HUES64 (cell line): ENCODE measurements around the gene PYROXD2.

Experiments
- H3K27ac ChIP-seq: 2 replicates; pipeline ENCODE4 v1.7.0; 2013; ENCODE audit warnings: low read depth, low read length, inconsistent platforms
- H3K27me3 ChIP-seq: 2 replicates; pipeline ENCODE4 v1.6.1; 2013; ENCODE audit warnings: mild to moderate bottlenecking, low read length; ENCODE audit not compliant: insufficient read depth
- H3K36me3 ChIP-seq: 2 replicates; pipeline ENCODE4 v1.6.1; 2013; ENCODE audit warnings: mild to moderate bottlenecking, low read length; ENCODE audit not compliant: insufficient read depth
- H3K4me1 ChIP-seq: 2 replicates; pipeline ENCODE4 v1.6.1; 2013; ENCODE audit warnings: mild to moderate bottlenecking, low read length, moderate library complexity; ENCODE audit not compliant: insufficient read depth
- H3K4me3 ChIP-seq: 2 replicates; pipeline ENCODE4 v1.5.1; 2013; ENCODE audit warnings: mild to moderate bottlenecking, low read length, moderate library complexity
- H3K9ac ChIP-seq: 2 replicates; pipeline ENCODE4 v1.6.1; 2013; ENCODE audit warnings: mild to moderate bottlenecking, low read depth, low read length
- H3K9me3 ChIP-seq: 2 replicates; pipeline ENCODE4 v1.6.1; 2013; ENCODE audit warnings: low read depth, low read length; ENCODE audit not compliant: insufficient read depth
- WGBS: fragments of 150-250, 120-280 bp; methylation state at CpG from one replicate; pipeline ENCODE4 v1.1.7; 2013; ENCODE audit warnings: missing lambda C conversion rate; 5-methylcytosine and 5-hydroxymethylcytosine counted together

Gene PYROXD2

DNA sequence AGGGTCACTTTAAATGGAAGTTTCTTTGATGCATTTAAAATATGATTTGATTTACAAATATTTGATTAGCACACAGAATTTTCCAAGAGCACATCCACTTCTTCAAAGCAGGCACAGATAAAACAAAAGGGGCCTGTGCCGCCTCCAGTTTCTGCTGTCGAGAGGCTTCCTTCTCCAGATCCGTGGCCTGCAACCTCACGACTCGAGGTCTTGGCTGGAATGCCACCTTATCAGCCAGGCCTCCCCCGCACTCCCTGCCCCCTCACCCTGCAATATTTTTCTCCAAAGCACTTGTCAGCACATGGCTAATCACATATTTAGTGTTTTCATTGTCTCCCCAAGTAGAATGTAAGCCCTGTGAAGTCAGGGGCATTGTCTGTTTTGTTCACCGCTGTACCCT, 12.5 kb downstream of the PYROXD2 start:
- no peaks in the 10 kb centered on the region for H3K4me1 ChIP-seq
- no peak overlapping the region for H3K27ac ChIP-seq
- 92% methylated on average over 7 of the region's 7 CpGs for WGBS
- no peaks in the 10 kb centered on the region for H3K36me3 ChIP-seq
- H3K4me3 ChIP-seq, result no peak overlapping the region
- no peaks in the 10 kb centered on the region for H3K9me3 ChIP-seq
- no peaks in the 10 kb centered on the region for H3K27me3 ChIP-seq
- no peak overlapping the region for H3K9ac ChIP-seq

DNA sequence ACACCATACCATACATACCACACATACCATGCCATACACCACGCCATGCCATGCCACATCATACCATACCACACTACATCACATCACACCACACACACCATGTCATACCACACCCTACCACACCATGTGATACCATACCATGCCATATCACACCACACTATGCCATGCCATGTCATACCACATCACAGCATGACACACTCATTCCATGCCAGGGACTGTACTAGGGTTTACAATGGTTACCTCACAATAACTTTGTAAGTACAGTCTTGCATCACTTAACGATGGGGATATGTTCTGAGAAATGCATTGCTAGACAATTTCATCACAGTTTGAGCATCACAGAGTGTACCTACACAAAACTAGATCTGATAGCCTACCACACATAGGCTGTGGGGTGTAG, 14.5 kb downstream of the PYROXD2 start:
- WGBS, result 90% methylated on average over 2 of the region's 2 CpGs
- H3K27me3 ChIP-seq, result no peaks in the 10 kb centered on the region
- H3K4me3 ChIP-seq, result no peak overlapping the region
- no peaks in the 10 kb centered on the region for H3K36me3 ChIP-seq
- no peaks in the 10 kb centered on the region for H3K4me1 ChIP-seq
- no peak overlapping the region for H3K27ac ChIP-seq
- no peaks in the 10 kb centered on the region for H3K9me3 ChIP-seq
- H3K9ac ChIP-seq, result no peak overlapping the region

DNA sequence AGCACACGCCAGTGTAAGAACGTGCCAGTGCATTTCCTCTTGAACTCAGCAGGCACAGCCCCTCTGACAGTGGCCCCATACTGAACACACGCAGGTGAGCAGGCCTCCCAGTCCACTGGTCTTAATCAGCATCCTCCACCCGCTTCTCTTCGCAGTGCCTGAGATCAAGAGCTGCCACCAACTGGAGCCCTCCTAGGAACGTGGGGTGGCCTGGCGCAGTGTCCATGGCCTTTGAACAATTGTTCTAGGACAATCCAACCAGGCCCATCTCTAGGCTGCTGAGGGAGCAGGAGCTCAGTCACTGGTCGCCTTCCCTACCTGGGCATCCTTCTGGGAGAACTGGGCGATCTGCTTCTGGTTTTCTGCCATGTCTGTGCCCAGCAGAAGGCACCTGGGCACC, 15.2 kb downstream of the PYROXD2 start:
- Histone ChIP-seq H3K4me1 (no peaks in the 10 kb centered on the region), H3K27me3 (no peaks in the 10 kb centered on the region), H3K27ac (no peak overlapping the region), H3K9ac (no peak overlapping the region), H3K4me3 (no peak overlapping the region), H3K9me3 (no peaks in the 10 kb centered on the region), H3K36me3 (no peaks in the 10 kb centered on the region)
- WGBS, result 95% methylated on average over 9 of the region's 9 CpGs

DNA sequence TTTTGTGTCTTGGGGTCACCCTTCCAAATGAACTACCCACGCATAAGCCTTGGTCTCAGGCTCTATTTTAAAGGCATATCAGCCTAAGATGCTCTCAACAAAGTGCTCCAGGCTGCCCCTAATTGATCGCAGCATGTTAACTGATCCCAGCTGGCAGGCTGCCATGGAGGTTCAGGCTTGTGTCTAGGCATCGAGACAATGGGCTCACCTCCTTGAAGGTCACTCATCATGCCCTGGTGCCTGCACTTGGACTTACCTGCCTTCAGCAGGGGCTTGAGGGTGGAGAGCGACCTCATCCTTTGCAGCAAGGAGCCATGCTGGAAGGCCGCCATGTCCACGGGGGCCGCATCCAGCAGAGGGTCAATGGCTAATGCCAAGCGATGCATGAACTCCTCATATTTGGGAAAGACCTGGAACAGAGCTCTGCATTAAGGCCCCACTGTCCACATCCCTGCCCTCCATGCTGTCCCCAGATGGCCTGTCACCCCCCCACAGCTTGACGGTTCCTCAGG, 17.8 kb downstream of the PYROXD2 start:
- Histone ChIP-seq H3K9me3 (no peaks in the 10 kb centered on the region), H3K4me3 (no peak overlapping the region), H3K36me3 (no peaks in the 10 kb centered on the region), H3K9ac (no peak overlapping the region), H3K4me1 (no peaks in the 10 kb centered on the region), H3K27me3 (no peaks in the 10 kb centered on the region), H3K27ac (no peak overlapping the region)
- 96% methylated on average over 9 of the region's 9 CpGs for WGBS

DNA sequence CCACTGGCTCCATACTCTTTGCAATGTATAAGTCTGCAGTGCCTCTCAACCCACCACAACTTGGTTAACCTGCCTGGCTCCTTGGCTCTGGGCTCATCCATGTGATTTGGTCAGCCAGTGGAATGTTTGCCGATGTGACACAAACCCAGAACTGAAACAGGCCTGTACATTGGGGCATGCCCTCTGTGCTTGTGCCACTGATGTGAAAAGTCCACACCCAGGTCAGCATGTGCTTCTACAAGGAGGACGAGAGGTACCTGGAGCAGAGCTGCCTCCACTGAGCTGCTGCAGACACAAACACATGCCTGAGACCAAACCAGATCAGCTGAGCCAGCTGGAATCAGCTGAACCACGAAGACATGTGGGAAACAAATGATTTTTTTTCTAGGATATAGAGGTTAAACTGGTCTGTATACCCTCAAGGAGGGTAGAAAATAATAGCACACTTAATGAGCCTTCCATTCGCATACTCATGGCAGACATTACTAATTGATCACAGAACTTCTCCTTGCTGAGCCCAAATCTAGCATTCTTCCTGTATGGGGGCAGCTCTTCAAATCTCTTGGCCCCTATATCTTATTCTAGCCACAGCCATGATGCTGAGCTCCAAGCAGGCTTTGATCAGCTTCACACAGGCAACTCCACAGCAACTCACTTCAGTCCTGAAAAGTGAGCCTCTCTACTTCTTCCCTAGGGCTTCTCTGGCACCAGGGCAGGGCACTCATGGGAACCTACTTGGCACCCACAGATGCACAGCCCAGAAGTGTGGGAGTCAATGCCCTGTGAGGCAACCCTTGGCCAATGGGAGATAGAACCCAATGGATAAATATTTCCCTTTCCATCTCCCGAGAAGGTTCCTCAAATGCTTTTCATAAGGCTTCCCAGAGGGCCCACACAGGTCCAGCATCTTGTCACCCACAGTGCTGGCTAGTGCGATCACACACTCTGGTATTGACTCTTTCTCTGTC, 18.6 kb downstream of the PYROXD2 start:
- H3K4me3 ChIP-seq, result no peak overlapping the region
- H3K27me3 ChIP-seq, result no peaks in the 10 kb centered on the region
- H3K9me3 ChIP-seq, result no peaks in the 10 kb centered on the region
- no peak overlapping the region for H3K27ac ChIP-seq
- H3K9ac ChIP-seq, result no peak overlapping the region
- no peaks in the 10 kb centered on the region for H3K4me1 ChIP-seq
- no peaks in the 10 kb centered on the region for H3K36me3 ChIP-seq
- WGBS, result 91% methylated on average over 6 of the region's 6 CpGs

DNA sequence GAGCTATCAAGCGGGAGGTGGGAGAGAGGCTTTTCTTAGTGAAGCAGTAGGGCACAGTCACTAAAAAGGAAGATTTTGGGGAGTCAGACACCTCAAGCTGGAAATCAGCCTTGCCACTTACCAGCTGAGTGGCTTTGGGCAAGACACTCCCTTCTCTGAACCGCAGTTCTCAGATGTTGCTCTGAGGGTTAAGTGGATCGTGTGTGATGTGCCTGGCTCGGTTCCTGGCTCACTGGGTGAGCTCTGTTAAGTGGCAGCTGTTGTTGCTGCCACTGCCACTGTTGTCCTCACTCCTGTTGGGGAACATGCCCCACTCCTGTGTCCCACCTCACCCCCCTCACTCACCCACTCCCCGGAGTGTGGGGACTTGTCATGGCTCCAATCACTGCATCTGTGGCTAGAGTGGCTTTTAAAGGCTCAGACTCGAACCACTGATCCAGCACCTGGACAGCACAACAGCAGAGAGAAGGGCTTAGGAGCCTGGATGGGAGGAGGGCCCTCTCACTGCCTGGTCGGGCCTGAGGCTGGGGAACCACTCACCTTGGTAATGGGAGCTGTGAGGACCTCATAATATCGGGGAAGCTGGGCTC, 20.0 kb downstream of the PYROXD2 start:
- H3K4me1 ChIP-seq, result no peaks in the 10 kb centered on the region
- WGBS, result 94% methylated on average over 8 of the region's 8 CpGs
- H3K27me3 ChIP-seq, result no peaks in the 10 kb centered on the region
- H3K27ac ChIP-seq, result no peak overlapping the region
- no peak overlapping the region for H3K4me3 ChIP-seq
- H3K9me3 ChIP-seq, result no peaks in the 10 kb centered on the region
- no peak overlapping the region for H3K9ac ChIP-seq
- H3K36me3 ChIP-seq, result no peaks in the 10 kb centered on the region

DNA sequence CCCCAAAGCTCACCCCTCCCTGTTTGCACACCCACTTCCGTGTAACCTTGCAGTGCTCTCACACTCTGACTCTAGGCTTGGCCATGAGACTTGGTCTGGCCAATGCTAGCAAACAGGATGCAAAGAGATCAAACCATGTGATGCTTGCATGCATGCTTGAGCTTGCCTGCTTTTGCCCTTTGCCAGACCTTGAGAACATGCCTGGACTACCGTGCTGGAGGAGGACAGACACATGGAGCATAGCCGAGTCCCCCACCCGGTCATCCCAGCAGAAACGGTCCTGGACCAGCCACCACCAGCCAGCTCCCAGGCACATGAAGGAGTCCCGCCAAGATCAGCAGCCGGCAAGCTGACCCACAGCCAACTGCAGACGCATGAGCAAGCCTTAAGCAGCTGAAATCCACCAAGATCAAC, 23.4 kb downstream of the PYROXD2 start:
- 92% methylated on average over 8 of the region's 8 CpGs for WGBS
- Histone ChIP-seq H3K36me3 (no peaks in the 10 kb centered on the region), H3K27me3 (no peaks in the 10 kb centered on the region), H3K4me1 (no peaks in the 10 kb centered on the region), H3K9me3 (no peaks in the 10 kb centered on the region), H3K27ac (no peak overlapping the region), H3K9ac (no peak overlapping the region), H3K4me3 (no peak overlapping the region)

DNA sequence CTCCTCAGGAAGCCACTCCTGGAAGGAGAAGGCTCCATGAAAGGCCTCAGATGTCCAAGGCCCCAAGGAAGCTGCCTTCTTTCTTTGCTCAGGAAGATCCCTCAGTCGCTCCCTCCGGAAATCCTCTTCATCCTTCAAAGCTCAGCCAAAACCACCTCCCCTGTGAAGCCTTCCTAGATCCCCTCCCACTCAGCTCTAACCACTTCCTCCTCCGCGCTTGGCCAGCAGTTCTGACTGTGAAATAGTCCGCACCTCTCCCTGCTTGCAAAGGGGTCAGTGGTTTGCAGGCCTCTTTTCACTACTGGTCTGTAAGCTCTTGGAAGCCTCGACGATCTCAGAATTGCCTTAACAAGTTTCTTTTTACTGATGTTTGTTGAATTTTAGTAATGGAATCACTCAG, 23.9 kb downstream of the PYROXD2 start:
- Histone ChIP-seq H3K27me3 (no peaks in the 10 kb centered on the region), H3K9ac (no peak overlapping the region), H3K9me3 (no peaks in the 10 kb centered on the region), H3K36me3 (no peaks in the 10 kb centered on the region), H3K4me1 (no peaks in the 10 kb centered on the region), H3K27ac (no peak overlapping the region), H3K4me3 (no peak overlapping the region)
- 93% methylated on average over 7 of the region's 7 CpGs for WGBS

DNA sequence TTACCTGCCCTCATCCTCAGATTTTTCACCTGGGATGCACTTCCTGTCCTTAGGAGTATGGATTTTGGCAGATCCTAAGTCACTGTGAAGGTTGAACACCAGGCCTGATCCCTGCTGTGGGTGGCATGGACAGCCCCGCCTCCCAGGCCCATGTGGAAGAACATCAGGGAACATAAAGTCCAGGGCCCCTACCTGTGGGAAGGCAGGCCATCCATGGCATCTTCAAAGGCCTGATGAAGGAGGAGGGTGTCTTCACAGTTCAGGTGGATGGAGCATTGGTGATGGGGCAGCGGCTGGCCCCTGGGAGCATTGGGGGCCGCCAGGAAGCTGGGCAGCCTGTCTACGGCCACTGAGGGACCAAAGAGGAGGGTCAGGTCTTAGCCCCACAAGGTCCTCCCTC, 24.6 kb downstream of the PYROXD2 start:
- Histone ChIP-seq H3K27ac (no peak overlapping the region), H3K9me3 (no peaks in the 10 kb centered on the region), H3K27me3 (no peaks in the 10 kb centered on the region), H3K4me1 (no peaks in the 10 kb centered on the region), H3K4me3 (no peak overlapping the region), H3K9ac (no peak overlapping the region), H3K36me3 (no peaks in the 10 kb centered on the region)
- WGBS, result 96% methylated on average over 4 of the region's 4 CpGs

DNA sequence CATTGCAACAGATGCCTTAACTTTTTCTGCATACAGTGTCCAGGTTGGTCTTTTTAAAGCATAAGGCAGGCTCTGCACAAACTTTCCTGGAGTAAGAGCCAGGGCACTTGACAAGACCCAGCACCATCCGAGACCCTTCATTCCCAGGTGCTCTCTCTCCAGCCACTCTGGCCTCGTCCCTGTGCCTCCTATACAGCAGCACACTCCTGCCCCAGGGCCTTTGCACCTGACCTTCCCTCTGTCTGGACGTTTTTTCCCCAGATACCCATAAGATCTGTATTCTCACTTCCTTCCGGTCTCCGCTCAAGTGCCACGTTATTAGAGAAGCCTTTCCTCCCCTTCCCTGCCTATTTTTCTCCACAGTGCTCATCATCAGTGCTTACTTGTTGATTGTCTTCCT, 25.6 kb downstream of the PYROXD2 start:
- 91% methylated on average over 6 of the region's 6 CpGs for WGBS
- no peak overlapping the region for H3K4me3 ChIP-seq
- no peaks in the 10 kb centered on the region for H3K4me1 ChIP-seq

DNA sequence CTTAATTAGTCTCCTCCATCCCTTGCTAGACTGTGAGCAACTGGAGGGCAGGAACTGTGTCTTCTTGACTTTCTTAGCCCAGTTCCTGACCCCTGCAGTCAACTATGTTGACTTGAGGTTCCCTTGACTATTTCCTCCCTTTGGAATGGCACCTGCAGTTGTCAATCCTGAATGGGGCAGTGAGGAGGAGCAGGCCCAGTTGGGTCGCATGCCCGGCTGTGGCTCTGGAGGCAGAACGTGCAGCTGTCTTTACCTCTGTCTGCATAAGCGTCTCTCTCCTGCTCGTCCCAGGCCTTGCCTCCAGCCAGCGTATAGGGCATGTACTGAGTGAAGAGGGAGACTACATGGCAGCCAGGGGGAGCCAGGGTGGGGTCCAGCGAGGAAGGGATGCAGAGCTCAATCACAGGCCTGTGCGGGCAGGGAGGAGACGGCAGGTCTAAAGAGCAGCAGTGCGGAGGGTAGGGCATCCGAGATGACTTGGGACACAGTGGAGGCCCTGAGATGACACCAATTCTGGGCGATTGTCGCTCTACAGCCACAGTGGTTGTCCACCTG, 26.8 kb downstream of the PYROXD2 start:
- H3K27me3 ChIP-seq, result no peaks in the 10 kb centered on the region
- no peaks in the 10 kb centered on the region for H3K4me1 ChIP-seq
- H3K36me3 ChIP-seq, result no peaks in the 10 kb centered on the region
- WGBS, result 92% methylated on average over 13 of the region's 13 CpGs
- no peak overlapping the region for H3K4me3 ChIP-seq
- H3K27ac ChIP-seq, result no peak overlapping the region
- no peaks in the 10 kb centered on the region for H3K9me3 ChIP-seq
- H3K9ac ChIP-seq, result no peak overlapping the region

More for the DNA sequence above, 25.6 kb downstream of the PYROXD2 start:
- no peak overlapping the region for H3K27ac ChIP-seq
- H3K9ac ChIP-seq, result no peak overlapping the region
- H3K27me3 ChIP-seq, result no peaks in the 10 kb centered on the region
- H3K36me3 ChIP-seq, result no peaks in the 10 kb centered on the region
- H3K9me3 ChIP-seq, result no peaks in the 10 kb centered on the region
